Amniotic stem cell (primary cell): ENCODE data around the gene ARHGAP32.
"Not testable (repeated sequence)": the region's sequence is repeated elsewhere in the genome, so short reads cannot be mapped to it uniquely, and the experiment has no call there.

Source experiments
- DNase-seq: peaks from one replicate; lab custom pipeline; 2025; lab: John Stamatoyannopoulos, UW

ARHGAP32 gene

GRCh38 chr11:129202646-129203045 is 10.5 kb upstream of the ARHGAP32 start:
- no peak for DNase-seq

GRCh38 chr11:129195682-129196081 is 3.6 kb upstream of the ARHGAP32 start:
- no peak for DNase-seq

GRCh38 chr11:129191649-129192048 is 476 bp downstream of the ARHGAP32 start:
- no peak for DNase-seq

- no peak for DNase-seq
Observed at GRCh38 chr11:129190087-129190486, 2.0 kb downstream of the ARHGAP32 start.

GRCh38 chr11:129189646-129190045 is 2.5 kb downstream of the ARHGAP32 start:
- DNase-seq = no peak

- not testable (repeated sequence) for DNase-seq
Observed at GRCh38 chr11:129185082-129185481, 7.0 kb downstream of the ARHGAP32 start.

- no peak for DNase-seq
Observed at GRCh38 chr11:129184581-129184980, 7.5 kb downstream of the ARHGAP32 start.

- DNase-seq = no peak
Observed at GRCh38 chr11:129167315-129167714, 24.8 kb downstream of the ARHGAP32 start.

GRCh38 chr11:129163714-129164164 is 28.4 kb downstream of the ARHGAP32 start:
- no peak for DNase-seq

GRCh38 chr11:129157080-129157479 is 35.0 kb downstream of the ARHGAP32 start:
- DNase-seq = not testable (repeated sequence)

GRCh38 chr11:129155745-129156144 is 36.4 kb downstream of the ARHGAP32 start:
- DNase-seq = no peak

- DNase-seq = no peak
Observed at GRCh38 chr11:129148487-129148886, 43.6 kb downstream of the ARHGAP32 start.

GRCh38 chr11:129146191-129146590 is 45.9 kb downstream of the ARHGAP32 start:
- DNase-seq = no peak

GRCh38 chr11:129145276-129145675 is 46.8 kb downstream of the ARHGAP32 start:
- DNase-seq = no peak

GRCh38 chr11:129144256-129144655 is 47.9 kb downstream of the ARHGAP32 start:
- no peak for DNase-seq

GRCh38 chr11:129143335-129143734 is 48.8 kb downstream of the ARHGAP32 start:
- DNase-seq = peak; percentile 90

- no peak for DNase-seq
Observed at GRCh38 chr11:129141748-129142523, 50.2 kb downstream of the ARHGAP32 start.

- DNase-seq = no peak
Observed at GRCh38 chr11:129131316-129131715, 60.8 kb downstream of the ARHGAP32 start.

GRCh38 chr11:129128881-129129620 is 63.1 kb downstream of the ARHGAP32 start:
- not testable (repeated sequence) for DNase-seq

GRCh38 chr11:129119036-129119435 is 73.1 kb downstream of the ARHGAP32 start:
- no peak for DNase-seq

- DNase-seq = peak; percentile 11
Observed at GRCh38 chr11:129117595-129118350, 74.4 kb downstream of the ARHGAP32 start.
